ENCODE results near the gene SLITRK6. TPM values are rescaled to one million over a fixed set of nuclear protein-coding genes. Genes with fewer than 3 reads are reported as not detected.

Gene SLITRK6
- total and polyA plus RNA-seq, 2 of the 8 experiments (the other 6 are each of a cell fraction or from before 2014, with no cell fraction given) = 0.11 to 0.17 TPM

GRCh38 chr13:85847012-85847411 lies 47.8 kb upstream of the SLITRK6 start (continued):
- TF ChIP-seq CTCF (IDR thresholded peaks at IDR 0.05; ENCODE audit: control extremely low read depth in 1 of 3, insufficient read depth in 1 of 3, low read depth in 1 of 3, low read length in 3 of 3) = no peak
- TF ChIP-seq CHD7 (IDR thresholded peaks at IDR 0.05; ENCODE audit: insufficient replicate concordance, low read length) = no peak

Data from H1 (cell line).